ENCODE measurements around the gene OR6X1. TPM values are rescaled to one million over a fixed set of nuclear protein-coding genes. Genes with fewer than 3 reads are reported as not detected.

OR6X1 gene
- total RNA-seq, 1 experiment from 2014 or later = not detected

DNA sequence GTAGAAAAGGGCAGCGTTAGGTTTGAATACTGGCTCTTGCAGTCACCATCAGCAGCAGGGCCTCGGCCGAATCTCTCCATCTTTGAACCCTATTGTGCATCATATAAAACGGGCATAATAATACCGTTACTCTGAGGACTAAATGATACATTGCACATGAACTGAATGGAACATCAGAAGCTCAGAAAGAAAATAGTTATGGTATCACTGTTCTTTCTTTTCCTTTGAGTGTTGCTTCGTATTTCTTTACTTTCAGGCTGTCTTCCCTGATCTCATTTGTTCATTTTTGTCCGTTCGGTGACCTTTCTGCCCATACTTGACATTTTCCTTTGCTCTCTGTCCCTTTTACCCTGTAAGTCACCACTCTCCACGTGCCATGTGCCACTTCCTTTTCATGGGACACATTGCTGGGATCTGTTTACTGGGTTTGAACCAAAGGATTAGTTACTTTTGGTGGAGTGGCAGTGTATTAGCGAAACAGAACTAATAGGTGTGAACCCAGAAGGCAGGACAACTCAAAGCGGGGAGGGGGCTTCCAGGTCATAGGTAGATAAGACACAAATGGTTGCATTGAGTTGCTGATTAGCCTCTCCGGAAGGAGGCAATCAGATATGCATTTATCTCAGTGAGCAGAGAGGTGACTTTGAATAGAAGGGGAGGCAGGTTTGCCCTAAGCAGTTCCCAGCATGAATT, 12.1 kb downstream of the OR6X1 start:
- peak overlapping the region; percentile 91 for H3K4me3 ChIP-seq (ENCODE audit: low read depth, low read length, poor library complexity, severe bottlenecking)
- peaks cover 6% of the 10 kb centered on the region for H3K9me3 ChIP-seq (ENCODE audit: low read depth, low read length, poor library complexity, severe bottlenecking)
- BruUV-seq (replicated peaks) = TSS peak; percentile 96
- ChIA-PET CTCF (no interaction called here), POLR2A (ENCODE audit: low non-redundant PET) (no interaction called here)
- peaks cover 13% of the 10 kb centered on the region for H3K4me1 ChIP-seq (ENCODE audit: insufficient read depth, low read length, poor library complexity, severe bottlenecking)
- intact Hi-C loops (cut with micrococcal nuclease; ENCODE audit: unreplicated experiment) = no loop called here
- DNase-seq (ENCODE audit: low spot score) = peak; percentile 4
- no peaks in the 10 kb centered on the region for H3K27me3 ChIP-seq (replicated peaks; ENCODE audit: insufficient read depth, low read depth, low read length, poor library complexity)
- H3K27ac ChIP-seq (ENCODE audit: low read depth, low read length, poor library complexity, severe bottlenecking) = peak overlapping the region; percentile 91
- H3K36me3 ChIP-seq (ENCODE audit: insufficient read depth, low read length, poor library complexity, severe bottlenecking) = peaks cover 27% of the 10 kb centered on the region
- no peak for TF ChIP-seq EZH2 (IDR thresholded peaks at IDR 0.05; ENCODE audit: borderline replicate concordance, low read depth, low read length, poor library complexity, severe bottlenecking)
- TF ChIP-seq, protein P1, sequence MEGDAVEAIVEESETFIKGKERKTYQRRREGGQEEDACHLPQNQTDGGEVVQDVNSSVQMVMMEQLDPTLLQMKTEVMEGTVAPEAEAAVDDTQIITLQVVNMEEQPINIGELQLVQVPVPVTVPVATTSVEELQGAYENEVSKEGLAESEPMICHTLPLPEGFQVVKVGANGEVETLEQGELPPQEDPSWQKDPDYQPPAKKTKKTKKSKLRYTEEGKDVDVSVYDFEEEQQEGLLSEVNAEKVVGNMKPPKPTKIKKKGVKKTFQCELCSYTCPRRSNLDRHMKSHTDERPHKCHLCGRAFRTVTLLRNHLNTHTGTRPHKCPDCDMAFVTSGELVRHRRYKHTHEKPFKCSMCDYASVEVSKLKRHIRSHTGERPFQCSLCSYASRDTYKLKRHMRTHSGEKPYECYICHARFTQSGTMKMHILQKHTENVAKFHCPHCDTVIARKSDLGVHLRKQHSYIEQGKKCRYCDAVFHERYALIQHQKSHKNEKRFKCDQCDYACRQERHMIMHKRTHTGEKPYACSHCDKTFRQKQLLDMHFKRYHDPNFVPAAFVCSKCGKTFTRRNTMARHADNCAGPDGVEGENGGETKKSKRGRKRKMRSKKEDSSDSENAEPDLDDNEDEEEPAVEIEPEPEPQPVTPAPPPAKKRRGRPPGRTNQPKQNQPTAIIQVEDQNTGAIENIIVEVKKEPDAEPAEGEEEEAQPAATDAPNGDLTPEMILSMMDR (conservative IDR thresholded peaks at IDR 0.05; ENCODE audit: low read depth, low read length) = no peak

DNA sequence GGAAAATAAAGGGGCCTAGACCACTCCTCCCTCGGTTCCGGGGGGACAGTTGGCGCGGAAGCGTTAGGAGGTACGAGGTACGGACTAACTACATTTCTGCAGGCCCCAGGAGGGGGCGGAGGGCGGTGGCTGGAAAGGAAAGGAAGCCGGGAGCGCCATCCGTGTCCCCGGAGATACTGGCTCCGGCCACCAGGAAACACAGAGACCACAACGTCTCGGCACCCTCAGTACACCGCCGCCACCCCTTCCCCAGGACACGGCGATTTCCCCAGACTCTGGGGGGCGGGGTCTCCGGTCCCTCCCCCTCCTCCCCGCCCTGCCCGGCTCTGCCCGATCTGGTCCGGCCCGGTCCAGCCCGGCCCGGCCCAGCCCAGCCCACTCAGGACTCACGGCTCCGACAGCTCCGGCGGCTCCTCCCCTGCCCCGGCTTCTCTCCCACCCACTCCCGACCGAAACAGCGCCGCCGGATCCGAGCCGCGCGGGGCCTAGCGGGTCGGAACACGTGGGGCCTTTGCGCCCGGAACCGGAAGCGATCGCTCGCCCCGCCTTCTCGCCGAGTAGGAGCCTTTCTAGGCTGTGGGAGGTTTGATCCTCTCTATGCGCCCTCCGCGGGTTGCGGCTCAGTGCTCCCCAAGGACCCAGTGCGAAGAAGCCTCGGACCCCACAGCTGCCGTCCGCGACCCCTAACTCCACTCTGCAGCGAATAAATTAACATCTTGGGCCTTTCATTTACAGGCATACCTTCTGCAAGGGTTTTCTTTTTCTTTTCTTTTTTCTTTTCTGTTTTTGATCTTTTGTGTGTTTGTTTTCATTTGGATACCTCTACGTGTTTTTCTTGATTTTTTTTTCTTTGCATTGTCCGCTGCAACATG, 12.9 kb downstream of the OR6X1 start, which contains the start of gene ZNF202:
Gene ZNF202, minus strand, starts transcription at position 502 of the 872 bp plus-strand sequence. CDS start 10,772 bp downstream, outside the sequence.
- intact Hi-C loops (cut with micrococcal nuclease; ENCODE audit: unreplicated experiment) = no loop called here
- no peak for TF ChIP-seq EZH2 (IDR thresholded peaks at IDR 0.05; ENCODE audit: borderline replicate concordance, low read depth, low read length, poor library complexity, severe bottlenecking)
- TF ChIP-seq, protein P1 (conservative IDR thresholded peaks at IDR 0.05; ENCODE audit: low read depth, low read length) = peak; percentile 13; the same call in 1 of the 2 replicates
- Histone ChIP-seq H3K4me3 (ENCODE audit: low read depth, low read length, poor library complexity, severe bottlenecking) (peak within 1 kb of the TSS; percentile 91), H3K27ac (ENCODE audit: low read depth, low read length, poor library complexity, severe bottlenecking) (peak within 1 kb of the TSS; percentile 91), H3K9me3 (ENCODE audit: low read depth, low read length, poor library complexity, severe bottlenecking) (peaks cover 6% of the 10 kb centered on the region), H3K27me3 (replicated peaks; ENCODE audit: insufficient read depth, low read depth, low read length, poor library complexity) (no peaks in the 10 kb centered on the region), H3K36me3 (ENCODE audit: insufficient read depth, low read length, poor library complexity, severe bottlenecking) (peaks cover 33% of the 10 kb centered on the region), H3K4me1 (ENCODE audit: insufficient read depth, low read length, poor library complexity, severe bottlenecking) (peaks cover 13% of the 10 kb centered on the region)
- DNase-seq (ENCODE audit: low spot score) = peak; percentile 97
- POLR2A ChIA-PET (ENCODE audit: low non-redundant PET) = interaction anchor here (0.7 kb wide), 1 partner anchor 12 kb away, joined by 3 read pairs; no protein-coding TSS in a partner anchor
- BruUV-seq (replicated peaks) = no TSS peak
- CTCF ChIA-PET = no interaction called here

DNA sequence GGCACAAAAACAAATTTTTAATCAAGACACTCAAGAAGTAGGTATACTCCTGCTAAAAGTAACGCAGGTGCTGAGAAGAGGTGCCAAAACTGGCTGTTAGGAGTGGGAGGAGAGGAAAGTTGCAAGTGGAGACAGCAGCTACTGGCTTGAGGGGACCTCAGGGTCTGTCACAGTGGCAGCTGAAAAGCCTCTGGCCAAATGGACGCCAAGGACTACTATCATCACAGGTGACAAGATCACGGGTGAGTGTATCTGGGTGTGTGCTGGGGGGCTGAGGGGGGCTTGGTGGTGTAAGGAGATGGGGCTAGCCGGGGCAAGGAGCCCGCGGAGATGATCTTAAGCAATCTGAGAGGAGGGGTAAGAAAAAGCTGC, 13.5 kb downstream of the OR6X1 start:
- intact Hi-C loops (cut with micrococcal nuclease; ENCODE audit: unreplicated experiment) = no loop called here
- no TSS peak for BruUV-seq (replicated peaks)

More for the DNA sequence above, 13.5 kb downstream of the OR6X1 start:
- ChIA-PET CTCF (no interaction called here), POLR2A (ENCODE audit: low non-redundant PET) (interaction anchor here (0.7 kb wide), 1 partner anchor 11 kb away, joined by 3 read pairs; no protein-coding TSS in a partner anchor)
- Histone ChIP-seq H3K9me3 (ENCODE audit: low read depth, low read length, poor library complexity, severe bottlenecking) (peaks cover 6% of the 10 kb centered on the region), H3K27ac (ENCODE audit: low read depth, low read length, poor library complexity, severe bottlenecking) (peak overlapping the region; percentile 91), H3K4me3 (ENCODE audit: low read depth, low read length, poor library complexity, severe bottlenecking) (peak overlapping the region; percentile 91), H3K4me1 (ENCODE audit: insufficient read depth, low read length, poor library complexity, severe bottlenecking) (peaks cover 13% of the 10 kb centered on the region), H3K27me3 (replicated peaks; ENCODE audit: insufficient read depth, low read depth, low read length, poor library complexity) (no peaks in the 10 kb centered on the region), H3K36me3 (ENCODE audit: insufficient read depth, low read length, poor library complexity, severe bottlenecking) (peaks cover 34% of the 10 kb centered on the region)
- TF ChIP-seq, protein P1 (conservative IDR thresholded peaks at IDR 0.05; ENCODE audit: low read depth, low read length) = no peak
- no peak for TF ChIP-seq EZH2 (IDR thresholded peaks at IDR 0.05; ENCODE audit: borderline replicate concordance, low read depth, low read length, poor library complexity, severe bottlenecking)
- no peak for DNase-seq (ENCODE audit: low spot score)

Data from A673 (cell line).